HG03060 (cell line): Measurements from ENCODE around the gene LRCH2.

ENCODE experiments used
- ATAC-seq: cut with Tn5 transposase; IDR thresholded peaks from one replicate; pipeline ENCODE4 v1.9.1; 2021; ENCODE audit warnings: low read depth, moderate number of reproducible peaks; ENCODE audit not compliant: unreplicated experiment

LRCH2 gene

GRCh38 chrX:115067812-115068211 is 166.1 kb downstream of the LRCH2 start:
- ATAC-seq: no peak

DNA sequence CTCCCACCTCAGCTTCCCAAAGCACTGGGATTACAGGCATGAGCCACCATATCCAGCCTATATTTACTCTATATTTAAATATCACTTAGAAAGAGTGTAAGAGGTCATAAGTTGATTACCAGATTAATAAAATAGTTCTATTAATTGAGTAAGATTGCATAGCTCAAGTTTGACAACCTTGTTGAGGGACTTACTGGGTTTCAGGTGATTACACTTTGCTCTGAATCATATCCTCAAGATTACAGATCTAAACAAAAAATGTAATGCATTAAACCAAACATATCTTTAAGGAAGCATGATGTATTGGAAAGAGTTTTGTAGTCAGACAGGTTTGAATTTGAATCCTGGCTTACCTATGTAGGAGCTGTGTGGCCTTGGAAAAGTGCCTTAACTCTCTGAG is 168.6 kb downstream of the LRCH2 start:
- no peak for ATAC-seq
